ENCODE measurements around the gene STK35. TPM values are rescaled to one million over a fixed set of nuclear protein-coding genes. Genes with fewer than 3 reads are reported as not detected.

STK35 gene
- total and polyA plus RNA-seq, 9 donors: 5.1 to 20.2 (median 13.2) TPM

DNA sequence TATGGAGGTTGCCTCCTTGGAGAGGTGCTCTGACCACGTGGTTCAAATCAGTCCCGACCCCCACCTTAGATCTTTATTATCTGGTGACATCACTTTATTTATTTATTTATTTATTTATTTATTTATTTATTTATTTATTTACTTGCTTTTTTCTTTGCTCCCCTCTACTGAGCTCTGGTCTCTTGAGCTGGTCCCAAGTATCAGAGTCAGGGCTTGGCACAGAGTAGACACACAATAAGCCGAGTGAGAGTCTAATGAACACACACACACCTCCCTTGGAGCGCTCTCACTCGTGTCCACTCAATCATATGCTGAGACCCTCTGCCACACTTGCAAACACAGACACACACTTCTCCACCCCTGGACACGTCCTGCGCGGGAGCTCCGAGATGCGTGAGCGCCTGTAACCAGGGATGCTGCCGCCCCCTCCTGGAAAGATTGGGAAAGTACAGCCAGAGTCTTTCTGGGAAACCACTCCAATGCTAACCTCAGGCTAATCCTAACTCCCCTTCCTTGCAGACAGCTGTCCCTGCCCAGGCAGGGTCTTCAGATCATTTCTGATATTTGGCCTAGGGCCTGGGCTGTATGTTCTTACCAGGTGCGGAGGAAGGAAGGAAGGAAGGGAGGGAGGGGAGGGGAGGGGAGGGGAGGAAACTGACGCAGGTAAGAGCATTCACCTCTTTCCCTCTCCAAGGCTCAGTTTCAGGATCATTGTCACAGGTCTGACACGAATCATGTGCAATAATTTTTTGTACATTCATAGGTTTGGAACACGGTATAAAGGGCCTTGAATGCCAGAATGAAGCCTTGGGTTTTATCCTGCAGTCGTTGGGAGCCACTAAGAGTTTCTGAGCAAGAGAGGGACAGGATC, 70.9 kb downstream of the STK35 start:
- Histone ChIP-seq H3K27me3 (no peaks in the 10 kb centered on the region), H3K27ac (no peak overlapping the region), H3K9me3 (no peaks in the 10 kb centered on the region), H3K4me1 (ENCODE audit: insufficient read depth) (peaks cover 1% of the 10 kb centered on the region), H3K36me3 (no peaks in the 10 kb centered on the region), H3K4me3 (no peak overlapping the region)
- TF ChIP-seq EP300 (IDR thresholded peaks at IDR 0.05) (no peak), POLR2A (IDR thresholded peaks at IDR 0.05) (no peak)
- TF ChIP-seq, protein P1, sequence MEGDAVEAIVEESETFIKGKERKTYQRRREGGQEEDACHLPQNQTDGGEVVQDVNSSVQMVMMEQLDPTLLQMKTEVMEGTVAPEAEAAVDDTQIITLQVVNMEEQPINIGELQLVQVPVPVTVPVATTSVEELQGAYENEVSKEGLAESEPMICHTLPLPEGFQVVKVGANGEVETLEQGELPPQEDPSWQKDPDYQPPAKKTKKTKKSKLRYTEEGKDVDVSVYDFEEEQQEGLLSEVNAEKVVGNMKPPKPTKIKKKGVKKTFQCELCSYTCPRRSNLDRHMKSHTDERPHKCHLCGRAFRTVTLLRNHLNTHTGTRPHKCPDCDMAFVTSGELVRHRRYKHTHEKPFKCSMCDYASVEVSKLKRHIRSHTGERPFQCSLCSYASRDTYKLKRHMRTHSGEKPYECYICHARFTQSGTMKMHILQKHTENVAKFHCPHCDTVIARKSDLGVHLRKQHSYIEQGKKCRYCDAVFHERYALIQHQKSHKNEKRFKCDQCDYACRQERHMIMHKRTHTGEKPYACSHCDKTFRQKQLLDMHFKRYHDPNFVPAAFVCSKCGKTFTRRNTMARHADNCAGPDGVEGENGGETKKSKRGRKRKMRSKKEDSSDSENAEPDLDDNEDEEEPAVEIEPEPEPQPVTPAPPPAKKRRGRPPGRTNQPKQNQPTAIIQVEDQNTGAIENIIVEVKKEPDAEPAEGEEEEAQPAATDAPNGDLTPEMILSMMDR (IDR thresholded peaks at IDR 0.05): peak; percentile 74 to 81 (median 77)
- intact Hi-C loops (cut with DNase I): loop anchor here (2.0 to 10.0 kb wide), 4 partner anchors 88 to 408 kb away; no protein-coding TSS in a partner anchor
- 11 to 15% (median 12%) methylated on average over 17 of the region's 17 CpGs for WGBS, 3 donors
- peak; percentile 64 to 80 (median 77) for DNase-seq

DNA sequence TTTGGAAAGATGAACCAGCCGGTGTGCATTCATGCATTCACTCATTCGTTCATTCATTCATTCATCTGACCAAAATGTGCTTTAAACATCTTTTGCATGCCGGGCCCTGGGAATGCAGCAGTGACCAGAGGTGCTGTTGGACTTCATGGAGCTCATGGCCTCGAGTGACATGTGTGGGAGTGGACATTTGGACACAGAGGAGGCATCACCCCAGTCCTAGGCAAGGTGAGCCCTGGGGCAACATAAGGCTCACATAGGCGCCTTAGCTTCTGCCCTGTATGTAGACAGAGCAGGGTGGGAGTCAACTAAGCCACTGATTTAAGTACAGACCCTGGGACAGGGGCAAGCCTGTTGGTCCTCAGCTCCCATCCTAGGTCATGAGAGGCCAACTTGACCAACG, 71.6 kb downstream of the STK35 start:
- Histone ChIP-seq H3K27me3 (no peaks in the 10 kb centered on the region), H3K4me1 (ENCODE audit: insufficient read depth) (peaks cover 1% of the 10 kb centered on the region), H3K27ac (no peak overlapping the region), H3K4me3 (no peak overlapping the region), H3K9me3 (no peaks in the 10 kb centered on the region), H3K36me3 (no peaks in the 10 kb centered on the region)
- no peak for DNase-seq
- TF ChIP-seq EP300 (IDR thresholded peaks at IDR 0.05) (no peak), POLR2A (IDR thresholded peaks at IDR 0.05) (no peak)
- TF ChIP-seq, protein P1 (IDR thresholded peaks at IDR 0.05): no peak
- intact Hi-C loops (cut with DNase I): loop anchor here (2.0 to 10.0 kb wide), 4 partner anchors 88 to 408 kb away; no protein-coding TSS in a partner anchor
- 51 to 59% (median 58%) methylated on average over 6 of the region's 6 CpGs for WGBS, 3 donors

- Histone ChIP-seq H3K9me3 (no peaks in the 10 kb centered on the region), H3K36me3 (no peaks in the 10 kb centered on the region), H3K27ac (no peak overlapping the region), H3K4me1 (ENCODE audit: insufficient read depth) (peaks cover 2% of the 10 kb centered on the region), H3K4me3 (no peak overlapping the region), H3K27me3 (no peaks in the 10 kb centered on the region)
- DNase-seq: no peak
- TF ChIP-seq EP300 (IDR thresholded peaks at IDR 0.05) (no peak), POLR2A (IDR thresholded peaks at IDR 0.05) (no peak)
- TF ChIP-seq, protein P1 (IDR thresholded peaks at IDR 0.05): no peak
- intact Hi-C loops (cut with DNase I): loop anchor here in 3 of 4 donors (5.0 to 10.0 kb wide), 3 partner anchors 89 to 409 kb away; no protein-coding TSS in a partner anchor
- WGBS, 3 donors: 84 to 89% (median 85%) methylated on average over 3 of the region's 3 CpGs
Measured at GRCh38 chr20:2174067-2174466, 72.4 kb downstream of the STK35 start.

- no peak for DNase-seq
- no peaks in the 10 kb centered on the region for H3K27me3 ChIP-seq
- TF ChIP-seq, protein P1 (IDR thresholded peaks at IDR 0.05): no peak
- TF ChIP-seq POLR2A (IDR thresholded peaks at IDR 0.05): no peak
- TF ChIP-seq EP300 (IDR thresholded peaks at IDR 0.05): no peak
- intact Hi-C loops (cut with DNase I): loop anchor here in 3 of 4 donors (5.0 to 10.0 kb wide), 3 partner anchors 92 to 412 kb away; no protein-coding TSS in a partner anchor
- H3K36me3 ChIP-seq: no peaks in the 10 kb centered on the region
- 18 to 28% (median 20%) methylated on average over 9 of the region's 9 CpGs for WGBS, 3 donors
- H3K9me3 ChIP-seq: no peaks in the 10 kb centered on the region
- no peak overlapping the region for H3K4me3 ChIP-seq
- H3K27ac ChIP-seq: no peak overlapping the region
- peaks cover 2% of the 10 kb centered on the region for H3K4me1 ChIP-seq (ENCODE audit: insufficient read depth)
Measured at GRCh38 chr20:2176946-2177345, 75.3 kb downstream of the STK35 start.

Measured in ovary (tissue), 9 donors.